Endothelial cell of umbilical vein (primary cell): Measurements from ENCODE around the gene ITPRID1.

Experiments used
- EZH2 ChIP-seq: IDR thresholded peaks from 2 replicates; pipeline ENCODE4 v1.6.1; 2012; ENCODE audit warnings: borderline replicate concordance, low read depth, mild to moderate bottlenecking, moderate library complexity, low read length, inconsistent platforms; ENCODE audit not compliant: severe bottlenecking
- JUN ChIP-seq: IDR thresholded peaks from 2 replicates; pipeline ENCODE4 v1.6.1; 2011; ENCODE audit warnings: borderline replicate concordance, low read depth; ENCODE audit not compliant: insufficient read length, insufficient read depth
- MAX ChIP-seq: IDR thresholded peaks from 2 replicates; pipeline ENCODE4 v1.6.1; 2011; ENCODE audit not compliant: insufficient read depth, insufficient read length
- POLR2A ChIP-seq: IDR thresholded peaks from 2 replicates; pipeline ENCODE4 v1.6.1; 2012; ENCODE audit warnings: low read depth, mild to moderate bottlenecking, control low read depth, low read length
- POLR2AphosphoS5 ChIP-seq: IDR thresholded peaks from 2 replicates; pipeline ENCODE4 v1.6.1; 2012; ENCODE audit warnings: low read depth, mild to moderate bottlenecking, control low read depth, low read length, moderate library complexity; ENCODE audit not compliant: insufficient read depth
- TF ChIP-seq, protein P1 (sequence below), 2 donors: IDR thresholded peaks; 1 replicate in 1 of 2; 2 replicates in 1 of 2; pipeline ENCODE4 v1.5.1; 2011; ENCODE audit warnings: low read length in 2 of 2, mild to moderate bottlenecking in 2 of 2, moderate library complexity in 2 of 2, control low read depth in 1 of 2, inconsistent platforms in 1 of 2, low read depth in 1 of 2; ENCODE audit not compliant: insufficient read depth in 1 of 2; ENCODE audit errors: extremely low read depth in 1 of 2

DNA sequence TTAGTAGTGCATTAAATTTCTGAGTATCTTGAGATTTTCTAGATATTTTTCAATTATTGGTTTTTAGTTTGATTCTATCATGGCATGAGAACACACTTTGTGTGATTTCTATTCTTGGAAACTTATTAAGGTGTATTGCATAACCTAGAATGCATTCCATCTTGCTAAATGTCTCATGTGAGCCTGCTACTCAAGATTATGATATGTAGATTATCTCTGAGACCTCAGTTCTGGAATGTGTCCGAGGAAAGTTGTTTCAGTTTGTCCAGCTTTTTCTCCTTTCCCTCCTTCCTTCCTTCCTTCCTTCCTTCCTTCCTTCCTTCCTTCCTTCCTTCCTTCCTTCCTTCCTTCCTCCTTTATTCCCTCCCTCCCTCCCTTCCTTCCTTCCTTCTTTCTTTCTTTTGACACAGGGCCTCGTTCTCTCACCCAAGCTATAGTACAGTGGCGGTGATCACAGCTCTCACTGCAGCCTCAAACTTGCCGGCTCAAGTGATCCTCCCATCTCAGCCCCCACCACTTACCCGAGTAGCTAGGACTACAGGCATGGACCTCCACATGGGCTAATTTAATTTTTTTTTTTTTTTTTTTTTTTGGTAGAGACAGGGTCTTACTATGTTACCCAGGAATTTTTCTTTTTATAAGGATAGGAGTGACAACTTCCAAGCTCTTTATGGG is 7.6 kb downstream of the ITPRID1 start:
- TF ChIP-seq MAX, result no peak
- TF ChIP-seq EZH2, result no peak
- TF ChIP-seq, protein P1, sequence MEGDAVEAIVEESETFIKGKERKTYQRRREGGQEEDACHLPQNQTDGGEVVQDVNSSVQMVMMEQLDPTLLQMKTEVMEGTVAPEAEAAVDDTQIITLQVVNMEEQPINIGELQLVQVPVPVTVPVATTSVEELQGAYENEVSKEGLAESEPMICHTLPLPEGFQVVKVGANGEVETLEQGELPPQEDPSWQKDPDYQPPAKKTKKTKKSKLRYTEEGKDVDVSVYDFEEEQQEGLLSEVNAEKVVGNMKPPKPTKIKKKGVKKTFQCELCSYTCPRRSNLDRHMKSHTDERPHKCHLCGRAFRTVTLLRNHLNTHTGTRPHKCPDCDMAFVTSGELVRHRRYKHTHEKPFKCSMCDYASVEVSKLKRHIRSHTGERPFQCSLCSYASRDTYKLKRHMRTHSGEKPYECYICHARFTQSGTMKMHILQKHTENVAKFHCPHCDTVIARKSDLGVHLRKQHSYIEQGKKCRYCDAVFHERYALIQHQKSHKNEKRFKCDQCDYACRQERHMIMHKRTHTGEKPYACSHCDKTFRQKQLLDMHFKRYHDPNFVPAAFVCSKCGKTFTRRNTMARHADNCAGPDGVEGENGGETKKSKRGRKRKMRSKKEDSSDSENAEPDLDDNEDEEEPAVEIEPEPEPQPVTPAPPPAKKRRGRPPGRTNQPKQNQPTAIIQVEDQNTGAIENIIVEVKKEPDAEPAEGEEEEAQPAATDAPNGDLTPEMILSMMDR (IDR thresholded peaks at IDR 0.05; ENCODE audit: extremely low read depth in 1 of 2, insufficient read depth in 1 of 2, low read depth in 1 of 2, low read length in 2 of 2), result no peak
- TF ChIP-seq POLR2A, result no peak
- no peak for TF ChIP-seq POLR2AphosphoS5
- no peak for TF ChIP-seq JUN
